ENCODE results near the gene MAP3K20. TPM values are rescaled to one million over a fixed set of nuclear protein-coding genes. Genes with fewer than 3 reads are reported as not detected.

Gene MAP3K20
- total and polyA plus RNA-seq, 2 experiments from 2014 or later: 7.6 to 9.6 TPM

DNA sequence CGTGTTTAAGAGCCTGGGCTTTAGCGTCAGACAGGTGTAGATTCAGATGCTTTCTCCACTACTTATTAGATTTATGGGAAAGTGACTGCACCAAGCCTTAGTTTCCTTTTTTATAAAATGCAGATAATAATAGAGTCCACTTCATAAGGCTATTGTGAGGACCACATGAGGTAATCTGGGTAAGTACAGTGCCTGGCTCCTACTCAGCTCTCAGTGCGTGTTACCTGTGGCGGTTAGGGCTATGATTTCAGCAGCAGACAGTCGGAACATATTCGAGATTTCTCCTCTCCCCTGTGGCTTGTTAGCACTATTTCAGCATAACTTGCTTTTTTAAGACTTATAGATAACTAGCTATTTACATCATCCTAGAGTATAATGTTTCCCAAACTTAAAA, 32.0 kb downstream of the MAP3K20 start (continued):
- TF ChIP-seq ETS1 (IDR thresholded peaks at IDR 0.05): no peak
- no peak for TF ChIP-seq STAT1 (IDR thresholded peaks at IDR 0.05; ENCODE audit: unreplicated experiment)
- TF ChIP-seq POLR2AphosphoS5 (IDR thresholded peaks at IDR 0.05; ENCODE audit: low read depth): no peak

DNA sequence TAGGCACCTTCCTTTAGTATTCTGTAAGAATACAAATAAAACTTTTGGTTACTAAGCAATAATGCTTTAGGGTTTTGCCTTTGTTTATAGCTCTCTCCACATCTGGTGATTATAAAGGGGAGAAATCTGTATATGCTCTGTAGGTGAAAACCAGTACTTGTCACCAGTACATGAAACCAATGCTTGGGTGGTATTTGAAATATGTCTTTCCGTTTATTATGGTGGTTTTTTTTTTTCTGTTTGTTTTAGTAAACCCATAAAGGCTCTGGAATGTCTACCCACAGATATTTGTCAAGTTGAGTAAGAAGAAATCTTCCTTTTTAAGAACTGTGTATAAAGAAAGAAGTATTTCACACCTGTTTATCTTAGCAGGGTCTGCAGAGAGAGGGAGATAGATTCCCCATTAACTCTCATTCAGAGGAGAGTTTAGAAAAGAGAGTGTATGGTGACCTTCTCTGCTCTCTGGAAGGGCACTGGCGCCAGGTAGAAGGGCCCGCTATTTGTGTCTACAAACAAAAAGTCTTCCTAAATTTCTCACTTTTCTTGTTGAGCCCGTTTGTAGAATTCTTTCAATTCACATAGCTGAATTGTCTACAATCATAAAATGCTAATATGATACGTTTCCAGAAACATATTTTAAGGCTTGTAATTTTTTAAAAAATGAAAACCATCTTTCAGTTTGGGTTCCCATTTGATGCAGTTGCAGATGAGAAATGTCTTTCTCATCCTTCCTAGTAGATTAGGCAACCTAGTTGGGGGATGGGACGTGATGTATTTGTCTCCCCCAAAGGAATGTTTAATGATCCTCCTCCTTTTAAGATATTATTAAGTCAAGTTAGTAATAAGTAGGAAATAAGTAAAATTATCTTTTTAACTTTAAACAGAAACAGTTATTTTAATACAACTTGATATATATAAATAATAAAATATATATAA, 33.9 kb downstream of the MAP3K20 start:
- H3K4me3 ChIP-seq: no peak overlapping the region
- H4K20me1 ChIP-seq (replicated peaks; ENCODE audit: insufficient read depth): no peaks in the 10 kb centered on the region
- H3K4me1 ChIP-seq (ENCODE audit: insufficient read depth): peaks cover 6% of the 10 kb centered on the region; the same call in 1 of the 2 replicates
- Mint-ChIP-seq H3K36me3 (ENCODE audit: low read depth) (peaks cover 13% of the 10 kb centered on the region; the same call in 2 of the 3 replicates), H3K4me3 (no peak overlapping the region), H3K27me3 (ENCODE audit: insufficient read depth, low read depth, poor library complexity) (peaks cover 3% of the 10 kb centered on the region), H3K27ac (no peak overlapping the region), H3K9me3 (peaks cover 3% of the 10 kb centered on the region; the same call in 1 of the 3 replicates), H3K4me1 (peaks cover 13% of the 10 kb centered on the region)
- ATAC-seq (no peak), DNase-seq (ENCODE audit: low spot score) (no peak)
- no peaks in the 10 kb centered on the region for H3K36me3 ChIP-seq (ENCODE audit: insufficient read depth)
- no peaks in the 10 kb centered on the region; the same call in 1 of the 2 replicates for H3K9me2 ChIP-seq (ENCODE audit: insufficient read depth)
- no peaks in the 10 kb centered on the region for H3K27me3 ChIP-seq (ENCODE audit: insufficient read depth)
- H3F3A ChIP-seq (replicated peaks; ENCODE audit: low read depth): no peaks in the 10 kb centered on the region
- H2AFZ ChIP-seq: no peak overlapping the region
- no peak overlapping the region for H3K27ac ChIP-seq (ENCODE audit: low read depth)
- H3K4me2 ChIP-seq: no peak overlapping the region
- peaks cover 9% of the 10 kb centered on the region; the same call in 1 of the 2 replicates for H3K79me2 ChIP-seq (replicated peaks; ENCODE audit: insufficient read depth)
- TF ChIP-seq, protein P1, sequence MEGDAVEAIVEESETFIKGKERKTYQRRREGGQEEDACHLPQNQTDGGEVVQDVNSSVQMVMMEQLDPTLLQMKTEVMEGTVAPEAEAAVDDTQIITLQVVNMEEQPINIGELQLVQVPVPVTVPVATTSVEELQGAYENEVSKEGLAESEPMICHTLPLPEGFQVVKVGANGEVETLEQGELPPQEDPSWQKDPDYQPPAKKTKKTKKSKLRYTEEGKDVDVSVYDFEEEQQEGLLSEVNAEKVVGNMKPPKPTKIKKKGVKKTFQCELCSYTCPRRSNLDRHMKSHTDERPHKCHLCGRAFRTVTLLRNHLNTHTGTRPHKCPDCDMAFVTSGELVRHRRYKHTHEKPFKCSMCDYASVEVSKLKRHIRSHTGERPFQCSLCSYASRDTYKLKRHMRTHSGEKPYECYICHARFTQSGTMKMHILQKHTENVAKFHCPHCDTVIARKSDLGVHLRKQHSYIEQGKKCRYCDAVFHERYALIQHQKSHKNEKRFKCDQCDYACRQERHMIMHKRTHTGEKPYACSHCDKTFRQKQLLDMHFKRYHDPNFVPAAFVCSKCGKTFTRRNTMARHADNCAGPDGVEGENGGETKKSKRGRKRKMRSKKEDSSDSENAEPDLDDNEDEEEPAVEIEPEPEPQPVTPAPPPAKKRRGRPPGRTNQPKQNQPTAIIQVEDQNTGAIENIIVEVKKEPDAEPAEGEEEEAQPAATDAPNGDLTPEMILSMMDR (conservative IDR thresholded peaks at IDR 0.05; ENCODE audit: low read depth in 2 of 2): no peak
- TF ChIP-seq, protein P2, sequence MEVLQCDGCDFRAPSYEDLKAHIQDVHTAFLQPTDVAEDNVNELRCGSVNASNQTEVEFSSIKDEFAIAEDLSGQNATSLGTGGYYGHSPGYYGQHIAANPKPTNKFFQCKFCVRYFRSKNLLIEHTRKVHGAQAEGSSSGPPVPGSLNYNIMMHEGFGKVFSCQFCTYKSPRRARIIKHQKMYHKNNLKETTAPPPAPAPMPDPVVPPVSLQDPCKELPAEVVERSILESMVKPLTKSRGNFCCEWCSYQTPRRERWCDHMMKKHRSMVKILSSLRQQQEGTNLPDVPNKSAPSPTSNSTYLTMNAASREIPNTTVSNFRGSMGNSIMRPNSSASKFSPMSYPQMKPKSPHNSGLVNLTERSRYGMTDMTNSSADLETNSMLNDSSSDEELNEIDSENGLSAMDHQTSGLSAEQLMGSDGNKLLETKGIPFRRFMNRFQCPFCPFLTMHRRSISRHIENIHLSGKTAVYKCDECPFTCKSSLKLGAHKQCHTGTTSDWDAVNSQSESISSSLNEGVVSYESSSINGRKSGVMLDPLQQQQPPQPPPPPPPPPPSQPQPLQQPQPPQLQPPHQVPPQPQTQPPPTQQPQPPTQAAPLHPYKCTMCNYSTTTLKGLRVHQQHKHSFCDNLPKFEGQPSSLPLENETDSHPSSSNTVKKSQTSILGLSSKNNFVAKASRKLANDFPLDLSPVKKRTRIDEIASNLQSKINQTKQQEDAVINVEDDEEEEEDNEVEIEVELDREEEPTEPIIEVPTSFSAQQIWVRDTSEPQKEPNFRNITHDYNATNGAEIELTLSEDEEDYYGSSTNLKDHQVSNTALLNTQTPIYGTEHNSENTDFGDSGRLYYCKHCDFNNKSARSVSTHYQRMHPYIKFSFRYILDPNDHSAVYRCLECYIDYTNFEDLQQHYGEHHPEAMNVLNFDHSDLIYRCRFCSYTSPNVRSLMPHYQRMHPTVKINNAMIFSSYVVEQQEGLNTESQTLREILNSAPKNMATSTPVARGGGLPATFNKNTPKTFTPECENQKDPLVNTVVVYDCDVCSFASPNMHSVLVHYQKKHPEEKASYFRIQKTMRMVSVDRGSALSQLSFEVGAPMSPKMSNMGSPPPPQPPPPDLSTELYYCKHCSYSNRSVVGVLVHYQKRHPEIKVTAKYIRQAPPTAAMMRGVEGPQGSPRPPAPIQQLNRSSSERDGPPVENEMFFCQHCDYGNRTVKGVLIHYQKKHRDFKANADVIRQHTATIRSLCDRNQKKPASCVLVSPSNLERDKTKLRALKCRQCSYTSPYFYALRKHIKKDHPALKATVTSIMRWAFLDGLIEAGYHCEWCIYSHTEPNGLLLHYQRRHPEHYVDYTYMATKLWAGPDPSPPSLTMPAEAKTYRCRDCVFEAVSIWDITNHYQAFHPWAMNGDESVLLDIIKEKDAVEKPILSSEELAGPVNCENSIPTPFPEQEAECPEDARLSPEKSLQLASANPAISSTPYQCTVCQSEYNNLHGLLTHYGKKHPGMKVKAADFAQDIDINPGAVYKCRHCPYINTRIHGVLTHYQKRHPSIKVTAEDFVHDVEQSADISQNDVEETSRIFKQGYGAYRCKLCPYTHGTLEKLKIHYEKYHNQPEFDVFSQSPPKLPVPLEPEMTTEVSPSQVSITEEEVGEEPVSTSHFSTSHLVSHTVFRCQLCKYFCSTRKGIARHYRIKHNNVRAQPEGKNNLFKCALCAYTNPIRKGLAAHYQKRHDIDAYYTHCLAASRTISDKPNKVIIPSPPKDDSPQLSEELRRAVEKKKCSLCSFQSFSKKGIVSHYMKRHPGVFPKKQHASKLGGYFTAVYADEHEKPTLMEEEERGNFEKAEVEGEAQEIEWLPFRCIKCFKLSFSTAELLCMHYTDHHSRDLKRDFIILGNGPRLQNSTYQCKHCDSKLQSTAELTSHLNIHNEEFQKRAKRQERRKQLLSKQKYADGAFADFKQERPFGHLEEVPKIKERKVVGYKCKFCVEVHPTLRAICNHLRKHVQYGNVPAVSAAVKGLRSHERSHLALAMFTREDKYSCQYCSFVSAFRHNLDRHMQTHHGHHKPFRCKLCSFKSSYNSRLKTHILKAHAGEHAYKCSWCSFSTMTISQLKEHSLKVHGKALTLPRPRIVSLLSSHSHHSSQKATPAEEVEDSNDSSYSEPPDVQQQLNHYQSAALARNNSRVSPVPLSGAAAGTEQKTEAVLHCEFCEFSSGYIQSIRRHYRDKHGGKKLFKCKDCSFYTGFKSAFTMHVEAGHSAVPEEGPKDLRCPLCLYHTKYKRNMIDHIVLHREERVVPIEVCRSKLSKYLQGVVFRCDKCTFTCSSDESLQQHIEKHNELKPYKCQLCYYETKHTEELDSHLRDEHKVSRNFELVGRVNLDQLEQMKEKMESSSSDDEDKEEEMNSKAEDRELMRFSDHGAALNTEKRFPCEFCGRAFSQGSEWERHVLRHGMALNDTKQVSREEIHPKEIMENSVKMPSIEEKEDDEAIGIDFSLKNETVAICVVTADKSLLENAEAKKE (CRISPR knock-in tag; IDR thresholded peaks at IDR 0.05): no peak
- TF ChIP-seq EZH2phosphoT487 (IDR thresholded peaks at IDR 0.05; ENCODE audit: unreplicated experiment) (no peak), POLR2AphosphoS5 (IDR thresholded peaks at IDR 0.05; ENCODE audit: low read depth) (no peak), REST (IDR thresholded peaks at IDR 0.05; ENCODE audit: unreplicated experiment) (no peak), STAT1 (IDR thresholded peaks at IDR 0.05; ENCODE audit: unreplicated experiment) (no peak), ZNF331 (CRISPR knock-in tag; IDR thresholded peaks at IDR 0.05; ENCODE audit: low read depth) (no peak), JUNB (IDR thresholded peaks at IDR 0.05; ENCODE audit: unreplicated experiment) (no peak), NANOG (IDR thresholded peaks at IDR 0.05; ENCODE audit: borderline replicate concordance) (no peak), EZH2 (IDR thresholded peaks at IDR 0.05; ENCODE audit: low read depth, unreplicated experiment) (no peak)
